Chondrocyte (in vitro differentiated cells): ENCODE results near the gene RHOD. TPM values are rescaled to one million over a fixed set of nuclear protein-coding genes. Genes with fewer than 3 reads are reported as not detected.

Source experiments
- DNase-seq: peaks from one replicate; pipeline ENCODE4 v3.0.0; 2021; ENCODE audit warnings: mixed read lengths, low spot score
- H3K27ac Mint-ChIP-seq: one replicate; pipeline ENCODE4 v1.8.0; 2021; ENCODE audit warnings: mild to moderate bottlenecking, moderate library complexity, mixed read lengths; ENCODE audit not compliant: unreplicated experiment
- H3K27me3 Mint-ChIP-seq: 2 replicates; pipeline ENCODE4 v1.8.0; 2021; ENCODE audit warnings: low read depth, mixed read lengths
- H3K36me3 Mint-ChIP-seq: 2 replicates; pipeline ENCODE4 v1.8.0; 2021; ENCODE audit warnings: low read depth, mixed read lengths
- H3K4me1 Mint-ChIP-seq: 2 replicates; pipeline ENCODE4 v1.8.0; 2021; ENCODE audit warnings: low read depth, mild to moderate bottlenecking, mixed read lengths
- H3K4me3 Mint-ChIP-seq: one replicate; pipeline ENCODE4 v1.8.0; 2021; ENCODE audit warnings: mild to moderate bottlenecking, moderate library complexity, mixed read lengths; ENCODE audit not compliant: unreplicated experiment
- H3K9me3 Mint-ChIP-seq: 2 replicates; pipeline ENCODE4 v1.8.0; 2021; ENCODE audit warnings: low read depth, mixed read lengths
- CTCF ChIP-seq: fragments of 200-600 bp; sonication (generic); IDR thresholded peaks from 2 replicates; pipeline ENCODE4 v1.5.0; 2021; ENCODE audit warnings: antibody characterized with exemption, mild to moderate bottlenecking, moderate library complexity
- microRNA-seq: library from miRNA; unstranded; fragments of <30 nt; microRNA quantifications from one replicate; pipeline ENCODE4 v1.2.0, GENCODE V29; 2020; ENCODE audit warnings: borderline number of aligned reads
- total RNA-seq: library from RNA; stranded (reverse); gene quantifications from 3 replicates; pipeline ENCODE4 v1.2.1, GENCODE V29; 2021

RHOD gene
- total RNA-seq, 1 donor from 2014 or later, result 26.0 TPM

DNA sequence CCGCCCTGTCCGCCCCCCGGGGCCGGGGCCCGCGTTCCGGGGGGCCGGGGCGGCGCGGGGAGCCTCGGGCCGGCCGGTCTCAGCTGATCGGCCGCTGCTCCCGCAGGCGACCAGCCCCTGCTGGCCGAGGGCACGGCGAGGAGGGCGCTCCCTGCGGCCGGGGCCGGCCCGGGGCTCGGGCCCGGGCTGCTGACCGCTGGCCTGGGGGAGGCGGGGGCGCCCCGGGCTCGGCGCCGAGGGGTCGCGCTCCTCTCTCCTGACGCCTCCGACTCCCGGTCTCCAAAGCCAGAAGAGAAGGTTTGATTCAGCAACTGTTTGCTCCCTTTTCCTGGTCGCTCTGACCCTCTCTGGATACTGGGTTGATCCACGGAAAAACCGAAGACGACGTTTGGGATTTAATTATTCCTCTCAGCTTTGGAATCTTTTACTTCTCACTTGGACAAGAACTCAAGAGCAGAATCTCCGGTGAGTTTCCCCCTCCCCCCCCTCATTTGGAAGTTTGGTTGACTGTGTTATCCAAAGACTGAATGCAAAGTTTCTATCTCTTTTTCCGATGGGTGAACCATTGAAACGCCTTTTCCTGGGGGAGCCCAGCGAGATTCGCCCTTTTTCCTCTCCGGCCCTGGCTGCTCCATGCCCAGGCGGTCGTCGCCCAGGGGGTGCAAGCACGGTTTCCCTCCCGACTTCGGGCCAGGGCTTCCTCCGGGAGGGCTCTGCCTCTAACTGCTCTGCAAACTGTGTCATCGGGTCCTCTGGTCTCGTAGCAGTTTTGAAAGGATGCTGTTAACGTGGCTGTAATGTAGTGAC lies 63.1 kb downstream of the RHOD start:
- peak overlapping the region; percentile 97 for H3K27ac Mint-ChIP-seq
- H3K9me3 Mint-ChIP-seq, result no peaks in the 10 kb centered on the region
- H3K4me1 Mint-ChIP-seq, result peaks cover 32% of the 10 kb centered on the region
- peak; percentile 71 for DNase-seq
- H3K27me3 Mint-ChIP-seq, result no peaks in the 10 kb centered on the region
- peak overlapping the region; percentile 96 for H3K4me3 Mint-ChIP-seq
- no peaks in the 10 kb centered on the region for H3K36me3 Mint-ChIP-seq
- TF ChIP-seq CTCF, result peak; percentile 37

DNA sequence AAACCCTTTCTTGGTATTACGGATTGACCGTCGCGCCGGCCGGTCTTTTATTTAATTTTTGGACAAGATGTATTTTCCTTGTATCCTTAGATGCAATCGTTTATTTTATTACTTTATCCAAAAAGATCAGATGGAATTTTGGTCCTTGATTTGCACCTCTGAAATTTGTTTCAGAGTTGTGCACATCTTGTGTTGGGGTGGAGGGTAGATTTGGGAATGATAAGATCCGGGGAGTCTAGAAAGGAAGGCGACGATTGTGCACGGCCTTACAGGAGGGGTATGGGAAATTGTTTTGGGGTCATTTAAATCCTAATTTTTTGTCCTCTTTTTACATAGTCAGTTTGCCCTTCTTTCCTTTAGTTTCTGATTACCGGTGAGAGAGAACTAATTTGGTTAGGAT lies 63.8 kb downstream of the RHOD start:
- Mint-ChIP-seq H3K36me3 (peaks cover 2% of the 10 kb centered on the region), H3K27me3 (no peaks in the 10 kb centered on the region), H3K4me1 (peaks cover 35% of the 10 kb centered on the region), H3K4me3 (peak overlapping the region; percentile 96), H3K9me3 (no peaks in the 10 kb centered on the region), H3K27ac (peak overlapping the region; percentile 97)
- no peak for DNase-seq
- TF ChIP-seq CTCF, result no peak

DNA sequence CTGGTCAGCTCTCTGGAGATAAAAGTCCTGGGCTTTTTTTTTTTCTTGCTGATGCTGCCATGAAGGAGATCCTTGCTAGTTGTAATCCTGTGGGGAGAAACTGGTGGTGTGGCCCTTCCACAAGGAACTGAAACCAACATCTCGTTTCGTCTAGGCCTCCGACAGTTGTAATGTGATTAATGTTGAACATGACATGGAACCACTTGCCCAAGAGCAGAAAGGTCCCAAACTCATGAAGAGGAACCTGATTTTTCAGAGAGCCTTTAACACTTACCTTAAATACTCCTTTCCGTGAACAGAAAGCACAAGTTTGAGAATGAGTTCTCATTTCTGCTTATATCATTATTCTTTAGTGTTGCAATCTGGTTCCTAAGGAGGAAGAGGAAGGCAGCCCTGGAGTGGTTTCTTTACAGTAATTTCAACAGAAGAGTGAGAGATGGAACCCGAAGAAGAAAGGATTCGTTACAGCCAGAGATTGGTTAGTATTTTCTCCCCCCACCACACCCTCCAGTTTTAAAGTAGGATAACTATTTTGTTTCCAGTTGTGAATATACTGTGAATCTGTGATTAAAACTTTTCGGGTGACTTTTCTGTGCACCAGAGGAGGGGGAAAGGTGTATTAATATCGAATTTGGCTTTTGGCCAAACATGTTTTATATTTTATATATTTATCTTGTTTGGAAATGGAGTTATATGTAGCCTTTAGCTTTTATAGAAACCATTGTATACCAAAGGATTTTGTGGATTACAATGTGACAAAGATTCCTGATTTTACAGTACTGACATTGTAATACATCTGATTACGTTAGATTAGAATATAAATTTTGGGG lies 64.4 kb downstream of the RHOD start:
- Mint-ChIP-seq H3K4me1 (peaks cover 35% of the 10 kb centered on the region), H3K9me3 (no peaks in the 10 kb centered on the region), H3K4me3 (peak overlapping the region; percentile 96), H3K36me3 (peaks cover 2% of the 10 kb centered on the region), H3K27me3 (no peaks in the 10 kb centered on the region), H3K27ac (peak overlapping the region; percentile 97)
- TF ChIP-seq CTCF, result no peak
- DNase-seq, result no peak

Small RNAs within 50 kb of the gene (microRNA-seq; reads per million reads assigned to microRNA genes)
- gene MIR6860, result not detected

Other genes starting within 250 kb of the RHOD start
- 17.0 to 18.8 TPM (median 17.3 TPM) in 3 replicates for gene RCE1, start 213.4 kb upstream of the RHOD start, total RNA-seq
- 33.8 to 47.2 TPM (median 46.8 TPM) in 3 replicates for gene LRFN4, start 199.8 kb upstream of the RHOD start, total RNA-seq
- 12.3 to 33.7 TPM (median 14.2 TPM) in 3 replicates for gene PC, start 98.5 kb upstream of the RHOD start, total RNA-seq
- not detected in 3 replicates for gene C11orf86, start 81.5 kb upstream of the RHOD start, total RNA-seq
- gene SYT12, start 33.7 kb upstream of the RHOD start, total RNA-seq, result 7.2 to 15.3 TPM (median 7.2 TPM) in 3 replicates
- 53.5 to 58.1 TPM (median 54.3 TPM) in 3 replicates for gene KDM2A, start 62.4 kb downstream of the RHOD start, total RNA-seq
- 34.0 to 38.3 TPM (median 36.1 TPM) in 3 replicates for gene GRK2, start 209.6 kb downstream of the RHOD start, total RNA-seq
- gene ANKRD13D, start 232.5 kb downstream of the RHOD start, total RNA-seq, result 40.0 to 51.8 TPM (median 47.8 TPM) in 3 replicates
- 19.8 to 30.0 TPM (median 28.4 TPM) in 3 replicates for gene SSH3, start 246.7 kb downstream of the RHOD start, total RNA-seq